ENCODE results near the gene MAD2L2.

DNA sequence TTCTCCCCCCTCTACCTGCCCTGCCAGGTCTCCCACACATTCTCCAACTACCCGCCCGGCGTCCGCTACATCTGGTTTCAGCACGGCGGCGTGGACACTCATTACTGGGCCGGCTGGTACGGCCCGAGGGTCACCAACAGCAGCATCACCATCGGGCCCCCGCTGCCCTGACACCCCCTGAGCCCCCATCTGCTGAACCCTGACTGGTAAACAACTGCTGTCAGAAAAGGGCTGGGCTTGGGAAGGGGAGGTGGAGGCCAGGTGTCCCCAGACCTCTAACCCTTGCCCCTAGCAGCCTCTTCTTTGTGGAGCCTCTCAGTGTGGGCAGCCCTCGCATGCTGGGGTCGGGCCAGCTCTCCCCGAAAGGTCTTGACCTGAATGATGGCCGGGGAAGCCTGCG is 19.8 kb downstream of the MAD2L2 start:
- TF ChIP-seq, protein P1, sequence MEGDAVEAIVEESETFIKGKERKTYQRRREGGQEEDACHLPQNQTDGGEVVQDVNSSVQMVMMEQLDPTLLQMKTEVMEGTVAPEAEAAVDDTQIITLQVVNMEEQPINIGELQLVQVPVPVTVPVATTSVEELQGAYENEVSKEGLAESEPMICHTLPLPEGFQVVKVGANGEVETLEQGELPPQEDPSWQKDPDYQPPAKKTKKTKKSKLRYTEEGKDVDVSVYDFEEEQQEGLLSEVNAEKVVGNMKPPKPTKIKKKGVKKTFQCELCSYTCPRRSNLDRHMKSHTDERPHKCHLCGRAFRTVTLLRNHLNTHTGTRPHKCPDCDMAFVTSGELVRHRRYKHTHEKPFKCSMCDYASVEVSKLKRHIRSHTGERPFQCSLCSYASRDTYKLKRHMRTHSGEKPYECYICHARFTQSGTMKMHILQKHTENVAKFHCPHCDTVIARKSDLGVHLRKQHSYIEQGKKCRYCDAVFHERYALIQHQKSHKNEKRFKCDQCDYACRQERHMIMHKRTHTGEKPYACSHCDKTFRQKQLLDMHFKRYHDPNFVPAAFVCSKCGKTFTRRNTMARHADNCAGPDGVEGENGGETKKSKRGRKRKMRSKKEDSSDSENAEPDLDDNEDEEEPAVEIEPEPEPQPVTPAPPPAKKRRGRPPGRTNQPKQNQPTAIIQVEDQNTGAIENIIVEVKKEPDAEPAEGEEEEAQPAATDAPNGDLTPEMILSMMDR (conservative IDR thresholded peaks at IDR 0.05 in 1 of 2, IDR thresholded peaks at IDR 0.05 in 1 of 2; ENCODE audit: extremely low read depth in 1 of 2, insufficient read depth in 1 of 2, low read depth in 1 of 2, low read length in 2 of 2): no peak
- TF ChIP-seq EZH2 (IDR thresholded peaks at IDR 0.05; ENCODE audit: borderline replicate concordance, low read length): no peak

Measured in mammary epithelial cell (primary cell).